GM18511 (cell line): Measurements from ENCODE around the gene PLA1A.
"Not testable (repeated sequence)": the region's sequence is repeated elsewhere in the genome, so short reads cannot be mapped to it uniquely, and the experiment has no call there.

ENCODE experiments used
- ATAC-seq: cut with Tn5 transposase; IDR thresholded peaks from one replicate; pipeline ENCODE4 v1.9.1; 2021; ENCODE audit warnings: mild to moderate bottlenecking, moderate library complexity; ENCODE audit not compliant: unreplicated experiment

The PLA1A gene, protein sequence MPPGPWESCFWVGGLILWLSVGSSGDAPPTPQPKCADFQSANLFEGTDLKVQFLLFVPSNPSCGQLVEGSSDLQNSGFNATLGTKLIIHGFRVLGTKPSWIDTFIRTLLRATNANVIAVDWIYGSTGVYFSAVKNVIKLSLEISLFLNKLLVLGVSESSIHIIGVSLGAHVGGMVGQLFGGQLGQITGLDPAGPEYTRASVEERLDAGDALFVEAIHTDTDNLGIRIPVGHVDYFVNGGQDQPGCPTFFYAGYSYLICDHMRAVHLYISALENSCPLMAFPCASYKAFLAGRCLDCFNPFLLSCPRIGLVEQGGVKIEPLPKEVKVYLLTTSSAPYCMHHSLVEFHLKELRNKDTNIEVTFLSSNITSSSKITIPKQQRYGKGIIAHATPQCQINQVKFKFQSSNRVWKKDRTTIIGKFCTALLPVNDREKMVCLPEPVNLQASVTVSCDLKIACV

DNA sequence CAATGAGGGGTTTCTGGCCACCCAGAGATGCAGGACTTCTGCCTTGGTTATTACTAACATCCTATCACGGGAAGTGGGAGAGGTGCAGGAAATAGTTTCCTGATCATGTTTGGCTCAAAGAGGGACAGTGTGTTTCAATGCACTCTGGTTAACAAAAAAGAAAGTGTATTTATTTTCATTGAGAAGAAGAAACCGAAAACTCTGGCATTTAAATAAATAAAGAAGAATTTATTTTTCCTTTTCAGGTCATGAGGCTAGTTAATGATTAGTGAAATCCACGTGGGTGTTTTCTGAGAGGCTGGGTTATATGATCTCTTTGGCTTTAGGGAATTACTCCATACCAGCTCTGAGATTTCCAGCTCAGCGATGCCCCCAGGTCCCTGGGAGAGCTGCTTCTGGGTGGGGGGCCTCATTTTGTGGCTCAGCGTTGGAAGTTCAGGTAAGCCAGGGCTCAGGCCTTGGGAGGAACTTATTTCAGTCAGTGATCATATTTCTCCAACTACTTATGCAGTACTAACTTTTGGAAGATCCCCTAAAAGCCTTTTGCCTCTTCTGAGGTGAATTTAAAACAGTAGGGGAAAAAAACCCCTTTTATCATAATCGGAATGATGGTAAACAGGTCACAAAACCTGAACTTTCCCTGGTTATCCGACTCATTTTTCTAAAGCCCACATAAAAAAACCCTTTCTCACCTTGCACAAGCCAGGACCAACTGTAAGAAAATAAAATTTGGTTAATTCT lies at the start of gene PLA1A:
Gene PLA1A, plus strand, starts transcription at position 338 of the 741 bp plus-strand sequence. Its CDS starts 29 bp downstream, at position 367.
- no peak for ATAC-seq

DNA sequence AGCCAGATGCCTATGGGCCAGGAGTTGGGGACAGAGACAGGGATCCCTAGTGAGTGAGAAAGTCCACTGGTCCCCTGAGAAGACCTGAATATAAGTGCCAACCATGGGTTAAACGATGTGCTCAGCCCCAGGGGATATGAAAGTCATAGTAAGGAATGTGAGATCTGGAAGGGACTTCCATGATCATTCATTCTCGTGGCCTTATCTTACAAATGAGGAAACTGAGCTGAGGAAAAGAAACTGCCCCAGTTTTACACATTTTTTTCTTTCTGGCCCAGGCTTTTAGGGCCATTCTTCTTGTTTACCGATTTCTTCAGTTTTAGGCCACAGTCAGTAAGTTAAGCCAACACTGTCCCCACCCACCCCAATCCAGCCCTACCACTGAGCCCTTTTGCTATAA lies 49.3 kb upstream of the PLA1A start:
- no peak for ATAC-seq

DNA sequence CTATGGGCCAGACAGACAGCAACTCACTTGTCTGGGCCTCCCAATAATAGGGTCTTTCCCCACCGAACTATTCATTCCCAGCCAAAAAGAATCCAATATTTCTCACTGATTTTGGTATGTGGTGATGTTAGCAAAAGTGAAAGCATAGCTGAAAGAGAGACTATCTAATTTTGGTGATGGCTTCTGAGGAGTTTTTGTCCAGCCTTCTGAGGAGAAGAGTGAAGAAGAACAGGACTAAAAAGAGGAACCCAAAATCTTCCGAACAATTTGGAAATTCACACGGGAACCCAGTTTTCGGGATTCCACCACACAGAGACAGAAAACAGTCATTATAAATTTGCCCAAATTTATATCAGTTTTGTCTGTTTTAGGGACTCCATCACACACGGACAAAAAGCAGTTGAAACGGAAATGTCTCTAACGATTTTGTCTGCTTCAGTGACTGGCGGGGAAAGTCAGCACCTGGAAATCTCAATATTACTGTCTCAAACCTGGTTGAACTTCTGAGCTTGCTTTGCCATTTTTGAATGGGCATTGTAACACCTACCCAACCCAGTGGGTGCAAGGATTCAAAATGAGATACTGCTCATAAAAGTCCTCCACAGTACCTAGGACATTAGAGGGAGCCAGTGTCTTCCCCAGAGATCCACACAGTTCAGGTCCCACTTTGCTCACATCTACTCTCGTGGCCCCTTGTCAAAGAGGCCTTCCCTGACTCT lies 47.3 kb upstream of the PLA1A start:
- ATAC-seq, result peak; percentile 51

GRCh38 chr3:119551598-119551997 lies 46.1 kb upstream of the PLA1A start:
- ATAC-seq, result no peak

GRCh38 chr3:119552928-119553327 lies 44.8 kb upstream of the PLA1A start:
- not testable (repeated sequence) for ATAC-seq

DNA sequence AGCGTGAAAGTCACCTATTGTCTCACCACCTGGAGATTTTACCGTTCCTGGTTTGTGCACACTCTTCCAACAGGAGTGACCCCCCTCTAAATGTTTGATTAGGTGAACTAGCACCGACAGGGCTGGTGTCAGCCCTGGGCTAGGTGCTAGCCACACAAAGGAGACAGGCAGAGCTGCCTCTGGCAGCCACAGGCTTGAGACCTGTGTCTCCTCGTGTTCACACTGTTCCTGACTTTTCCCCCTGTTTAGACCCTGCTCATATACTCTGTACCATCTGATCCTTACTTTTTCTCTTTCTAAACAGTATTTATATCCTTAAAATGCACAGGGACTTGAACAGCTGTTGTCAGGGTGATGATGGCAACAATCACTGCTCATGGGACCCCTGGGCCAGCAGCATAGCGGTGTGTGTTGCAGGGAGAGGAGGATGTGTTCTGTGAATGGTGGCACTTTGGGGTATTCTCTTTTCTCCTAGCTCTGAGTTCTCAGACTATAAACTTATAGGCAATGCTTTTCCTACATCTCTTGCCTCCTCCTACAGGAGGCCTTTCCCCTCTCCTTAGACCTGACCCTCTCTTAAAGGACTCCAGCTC lies 43.8 kb upstream of the PLA1A start:
- no peak for ATAC-seq

- no peak for ATAC-seq
These were observed 42.4 kb upstream of the PLA1A start for GRCh38 chr3:119555309-119555735.

DNA sequence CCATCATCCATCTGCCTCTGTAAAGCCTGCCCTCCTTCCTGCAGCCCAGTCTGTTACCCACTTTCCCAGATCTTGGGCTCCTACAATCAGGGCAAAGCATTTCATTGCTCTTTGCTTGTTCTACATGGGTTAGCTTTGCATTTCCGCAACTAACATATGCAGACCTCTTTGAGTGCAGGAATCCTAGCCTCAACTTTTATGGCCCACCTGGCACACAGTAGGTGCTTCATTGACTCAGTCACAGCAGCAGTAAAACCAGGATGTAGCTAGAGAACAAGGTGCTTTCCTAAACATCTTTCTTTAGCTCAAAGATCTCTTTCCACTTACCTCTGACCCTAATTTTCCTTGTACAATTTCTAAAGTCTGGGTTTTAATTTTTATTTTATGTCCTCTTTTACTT lies 41.8 kb upstream of the PLA1A start:
- no peak for ATAC-seq

DNA sequence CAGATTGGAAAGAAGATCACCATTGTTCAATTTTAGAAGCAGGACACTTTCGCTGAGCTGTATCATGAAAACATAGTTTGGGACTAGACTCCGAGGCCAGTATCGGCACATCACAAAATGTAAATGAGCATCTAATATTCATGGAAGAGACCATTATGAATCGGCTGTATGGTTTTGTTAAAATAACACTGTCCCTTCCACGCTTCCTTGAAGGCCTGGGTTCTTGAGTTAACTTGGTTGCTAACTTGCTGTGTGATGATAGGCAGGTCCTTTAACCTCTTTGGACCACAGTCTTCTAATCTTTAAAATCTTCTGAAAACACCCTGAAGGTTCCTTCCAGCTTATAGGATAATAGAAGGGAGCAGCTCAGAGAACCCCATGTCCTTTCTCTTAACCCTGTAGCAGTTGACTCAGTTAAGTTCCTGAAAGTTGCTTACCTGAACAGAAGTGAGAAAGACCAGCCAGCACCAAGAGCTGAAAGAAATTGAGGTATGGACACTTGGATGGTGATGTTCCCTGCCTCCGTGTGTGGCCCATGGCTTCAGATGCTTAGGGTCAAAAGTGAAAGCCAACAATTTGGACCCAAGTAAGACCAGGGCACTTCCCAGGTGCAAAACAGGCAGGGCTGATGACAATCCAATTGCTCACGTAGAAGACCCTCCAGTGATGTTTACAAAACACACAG lies 40.4 kb upstream of the PLA1A start:
- no peak for ATAC-seq

DNA sequence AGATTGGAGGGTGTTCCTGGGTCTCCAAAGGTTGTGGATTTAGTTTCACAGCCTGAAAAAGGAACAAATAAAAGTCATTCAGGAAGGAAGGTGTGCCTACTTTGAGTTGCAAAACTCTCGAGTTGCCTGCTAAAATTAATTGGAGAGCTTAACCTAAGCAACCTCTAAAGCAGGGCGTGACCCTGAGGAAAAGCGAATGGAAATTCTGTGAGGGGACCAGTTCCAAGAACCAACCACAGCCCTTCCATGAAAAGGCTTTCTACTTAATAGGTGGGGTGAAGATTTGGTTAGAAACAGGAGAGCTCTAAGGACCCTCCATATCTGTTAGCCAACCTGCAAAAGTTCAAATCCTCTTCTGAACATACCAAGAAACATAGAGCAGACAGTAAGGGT lies 39.8 kb upstream of the PLA1A start:
- no peak for ATAC-seq

GRCh38 chr3:119558626-119559317 lies 38.9 kb upstream of the PLA1A start:
- no peak for ATAC-seq

DNA sequence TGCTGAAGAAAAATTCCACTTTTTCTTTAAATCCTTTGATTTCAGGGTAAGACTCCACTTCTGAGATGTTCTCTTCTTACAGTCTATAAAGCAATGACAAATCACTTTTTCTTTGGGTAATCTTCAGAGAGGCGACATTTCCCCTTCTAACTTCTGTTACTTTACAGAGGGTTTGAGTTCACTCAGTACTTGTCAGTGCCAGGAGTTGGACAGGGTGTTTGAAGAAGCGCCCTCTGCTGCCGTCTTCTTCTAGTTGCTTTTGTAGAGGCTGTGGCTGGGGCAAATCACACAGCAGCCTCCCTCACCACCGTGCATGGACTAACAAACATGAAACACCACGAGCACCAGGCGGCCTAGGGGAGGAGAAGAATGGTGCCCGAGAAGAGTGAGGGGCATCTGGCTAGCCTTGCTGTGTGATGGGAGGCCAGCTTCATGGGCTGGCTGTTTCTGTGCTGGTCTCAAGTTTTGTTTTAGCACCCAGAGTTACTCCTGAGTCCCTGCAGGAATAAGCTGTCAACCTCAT lies 38.2 kb upstream of the PLA1A start, which contains the start of gene CD80:
Gene CD80, minus strand, starts transcription at position 174 of the 523 bp plus-strand sequence. CDS start 1,886 bp downstream, outside the sequence.
- ATAC-seq, result peak; percentile 60

DNA sequence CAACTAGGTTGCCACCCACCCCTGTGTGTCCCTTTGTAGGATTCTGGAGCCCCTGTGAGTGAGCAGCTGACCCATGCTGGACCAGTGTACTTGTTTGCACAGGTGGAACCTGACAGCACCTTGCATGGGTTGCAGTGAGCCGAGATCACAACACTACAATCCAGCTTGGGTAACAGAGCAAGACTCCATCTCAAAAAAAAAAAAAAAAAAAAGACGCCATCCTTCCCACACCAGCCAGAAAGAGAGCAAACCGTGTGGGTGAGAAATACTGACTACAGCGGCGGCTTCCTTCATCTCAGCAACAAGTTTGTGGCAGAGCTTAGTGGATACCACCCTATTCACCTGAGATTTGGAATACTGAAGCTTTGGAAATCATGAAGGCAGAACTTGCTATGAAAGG lies 37.5 kb upstream of the PLA1A start:
- no peak for ATAC-seq

- peak; percentile 76 for ATAC-seq
These were observed 35.3 kb upstream of the PLA1A start for GRCh38 chr3:119562307-119562961.

DNA sequence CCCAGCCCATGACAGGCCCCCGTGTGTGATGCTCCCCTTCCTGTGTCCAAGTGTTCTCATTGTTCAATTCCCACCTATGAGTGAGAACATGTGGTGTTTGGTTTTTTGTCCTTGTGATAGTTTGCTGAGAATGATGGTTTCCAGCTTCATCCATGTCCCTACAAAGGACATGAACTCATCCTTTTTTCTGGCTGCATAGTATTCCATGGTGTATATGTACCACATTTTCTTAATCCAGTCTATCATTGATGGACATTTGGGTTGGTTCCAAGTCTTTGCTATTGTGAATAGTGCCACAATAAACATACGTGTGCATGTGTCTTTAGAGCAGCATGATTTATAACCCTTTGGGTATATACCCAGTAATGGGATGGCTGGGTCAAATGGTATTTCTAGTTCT lies 34.4 kb upstream of the PLA1A start:
- ATAC-seq, result not testable (repeated sequence)

DNA sequence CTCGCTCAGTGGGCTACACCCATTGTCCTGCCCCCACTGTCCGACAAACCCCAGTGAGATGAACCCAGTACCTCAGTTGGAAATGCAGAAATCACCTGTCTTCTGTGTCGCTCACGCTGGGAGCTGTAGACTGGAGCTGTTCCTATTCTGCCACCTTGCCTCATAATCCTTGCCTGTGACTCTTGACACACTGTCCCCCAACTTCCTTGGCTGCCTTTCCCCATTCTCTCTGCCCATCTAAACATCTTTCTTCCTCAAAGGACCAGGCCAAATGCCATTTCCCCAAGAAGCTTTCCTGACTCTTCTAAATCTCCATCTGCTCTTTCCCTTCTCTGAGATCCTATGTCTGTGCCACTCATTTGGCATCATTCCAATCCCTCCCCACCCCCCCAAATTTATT lies 28.5 kb upstream of the PLA1A start:
- no peak for ATAC-seq

DNA sequence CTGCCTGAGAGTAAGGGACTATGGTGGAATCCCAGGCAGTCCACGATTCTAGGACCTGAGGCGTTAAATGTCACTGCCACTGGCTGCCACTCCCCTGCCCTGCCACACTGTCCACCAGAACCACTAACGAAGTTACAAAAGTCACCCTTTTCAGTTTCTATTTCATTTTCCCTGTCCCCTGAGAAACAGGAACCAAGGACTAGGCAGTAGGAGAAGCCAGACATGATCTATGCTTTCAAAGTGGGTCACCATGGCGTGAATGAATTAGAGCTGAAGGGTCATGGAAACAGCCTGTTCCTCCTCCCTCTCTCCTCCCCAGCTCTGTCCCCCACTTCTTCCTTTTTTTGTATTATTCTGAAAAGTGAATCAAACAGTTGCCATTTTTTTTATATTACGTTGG lies 27.5 kb upstream of the PLA1A start:
- ATAC-seq, result peak; percentile 68

DNA sequence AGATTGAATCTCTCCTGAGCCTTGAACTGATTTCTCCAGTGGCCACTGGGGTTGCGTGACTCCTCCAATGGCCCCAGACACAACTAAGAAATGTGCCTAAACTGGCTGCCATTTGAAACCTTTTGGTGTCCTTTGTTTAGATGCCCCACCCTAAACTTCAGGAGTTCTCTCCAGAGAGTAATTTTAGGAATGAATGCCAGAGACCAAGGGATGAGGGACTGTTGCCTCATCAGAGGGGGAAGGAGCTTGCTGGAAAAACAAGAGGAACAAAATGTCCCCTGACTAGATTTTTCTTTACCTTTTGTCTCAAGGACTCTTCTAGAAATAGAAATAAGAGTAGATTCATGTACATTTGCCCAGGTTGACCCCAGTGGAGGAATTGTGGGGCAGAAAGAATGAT lies 26.5 kb upstream of the PLA1A start:
- no peak for ATAC-seq

DNA sequence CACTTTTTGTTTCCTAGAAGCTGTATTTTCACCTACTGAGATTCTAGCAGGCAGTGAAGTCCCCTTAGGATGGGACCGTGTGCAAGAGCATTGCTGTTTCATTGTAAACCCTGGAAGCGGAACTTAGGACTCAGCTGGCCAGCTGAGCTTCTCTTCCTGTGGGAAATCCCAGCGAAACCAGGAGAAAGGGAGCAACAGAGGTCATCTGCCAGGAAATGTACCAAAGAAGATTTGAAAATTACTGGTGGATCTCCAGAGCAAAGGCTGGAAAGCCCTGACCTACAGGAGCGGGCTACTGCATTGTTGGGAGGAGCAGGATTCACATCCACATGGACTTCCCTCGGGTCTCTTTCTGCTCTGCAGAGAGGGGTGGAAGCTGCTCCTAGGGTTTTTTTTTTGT lies 26.0 kb upstream of the PLA1A start:
- ATAC-seq, result no peak
